G401 (cell line): ENCODE data around the gene IFNA7. TPM values are rescaled to one million over a fixed set of nuclear protein-coding genes. Genes with fewer than 3 reads are reported as not detected.
"Not testable (repeated sequence)": the region's sequence is repeated elsewhere in the genome, so short reads cannot be mapped to it uniquely, and the experiment has no call there.

Source experiments
- DNase-seq: peaks from one replicate; pipeline ENCODE4 v3.0.0-alpha.2; 2015; ENCODE audit warnings: low spot score
- in situ Hi-C: cut with HindIII; loops from 2 replicates; pipeline ENCODE4 v1.10.0; 2016; ENCODE audit warnings: low sequenced_read_pairs, mixed read lengths
- total RNA-seq: library from RNA; depleted of rRNA; stranded (reverse); fragments of >200 nt; shearing (Covaris generic); gene quantifications from 2 replicates; pipeline ENCODE4 v1.2.3, GENCODE V29; 2014; rRNA removed

Gene IFNA7
- total RNA-seq, 1 experiment from 2014 or later = not detected

DNA sequence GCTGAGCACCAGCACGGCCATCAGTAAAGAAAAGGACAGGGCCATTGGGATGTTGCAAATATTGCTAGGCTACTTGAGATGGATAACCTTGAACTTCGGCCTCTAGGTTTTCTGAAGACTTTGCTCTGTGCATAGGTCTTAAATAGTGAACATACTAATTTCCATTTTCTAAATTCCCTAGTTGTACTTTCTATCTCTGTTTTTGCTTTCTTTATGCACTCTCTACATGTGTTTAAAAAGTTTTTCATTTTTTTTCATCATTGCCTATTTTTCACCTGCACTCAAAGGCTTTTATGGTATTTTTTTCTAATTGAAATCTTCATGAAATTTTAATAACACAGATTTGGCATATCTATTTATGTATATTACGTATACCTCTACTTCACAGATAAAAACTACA is 14.5 kb downstream of the IFNA7 start, which contains the start of gene IFNA4:
TSS of gene IFNA4 (minus strand) at position 101 of the 400 bp plus-strand sequence. CDS start at position 45, 56 bp downstream.
- in situ Hi-C loops = not testable (repeated sequence)

GRCh38 chr9:21182810-21183736 is 18.9 kb downstream of the IFNA7 start:
- in situ Hi-C loops, DNase-seq: not testable (repeated sequence)

More for the DNA sequence above, 14.5 kb downstream of the IFNA7 start, which contains the start of gene IFNA4:
- DNase-seq = not testable (repeated sequence)

DNA sequence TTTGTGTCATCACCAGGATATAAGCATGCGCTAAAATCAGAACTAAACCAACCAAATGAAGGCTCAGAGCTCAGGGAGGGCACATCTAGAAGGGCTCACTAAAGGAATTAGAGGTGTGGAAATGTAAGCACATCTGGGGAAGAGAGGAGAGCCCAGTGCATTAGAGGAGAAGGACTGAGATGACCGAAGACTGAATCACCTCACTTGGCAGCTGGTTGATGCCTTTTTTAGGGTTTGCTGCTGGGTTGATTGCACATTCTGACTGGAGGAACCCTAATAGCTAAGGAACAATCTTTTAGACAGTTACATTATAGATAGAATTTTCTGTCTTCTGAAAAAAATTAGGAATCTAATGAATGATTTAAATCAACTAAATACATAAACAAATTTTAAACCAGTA is 27.3 kb downstream of the IFNA7 start:
- in situ Hi-C loops = no loop called here

GRCh38 chr9:21172156-21172555 is 29.8 kb downstream of the IFNA7 start:
- in situ Hi-C loops = no loop called here
- DNase-seq = no peak

More for the DNA sequence above, 27.3 kb downstream of the IFNA7 start:
- DNase-seq = no peak

GRCh38 chr9:21171351-21171750 is 30.7 kb downstream of the IFNA7 start:
- DNase-seq = no peak
- in situ Hi-C loops = no loop called here

DNA sequence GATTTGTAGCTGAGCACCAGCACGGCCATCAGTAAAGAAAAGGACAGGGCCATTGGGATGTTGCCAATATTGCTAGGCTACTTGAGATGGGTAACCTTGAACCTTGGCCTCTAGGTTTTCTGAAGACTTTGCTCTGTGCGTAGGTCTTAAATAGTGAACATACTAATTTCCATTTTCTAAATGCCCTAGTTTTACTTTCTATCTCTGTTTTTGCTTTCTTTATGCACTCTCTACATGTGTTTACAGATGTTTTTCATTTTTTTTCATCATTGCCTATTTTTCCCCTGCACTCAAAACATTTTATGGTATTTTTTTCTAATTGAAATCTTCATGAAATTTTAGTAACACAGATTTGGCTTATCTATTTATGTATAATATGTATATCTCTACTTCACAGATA is 35.4 kb downstream of the IFNA7 start, which contains the start of gene IFNA21:
TSS of gene IFNA21 (minus strand) at position 101 of the 400 bp plus-strand sequence. CDS start at position 53, 48 bp downstream.
- in situ Hi-C loops, DNase-seq: not testable (repeated sequence)

DNA sequence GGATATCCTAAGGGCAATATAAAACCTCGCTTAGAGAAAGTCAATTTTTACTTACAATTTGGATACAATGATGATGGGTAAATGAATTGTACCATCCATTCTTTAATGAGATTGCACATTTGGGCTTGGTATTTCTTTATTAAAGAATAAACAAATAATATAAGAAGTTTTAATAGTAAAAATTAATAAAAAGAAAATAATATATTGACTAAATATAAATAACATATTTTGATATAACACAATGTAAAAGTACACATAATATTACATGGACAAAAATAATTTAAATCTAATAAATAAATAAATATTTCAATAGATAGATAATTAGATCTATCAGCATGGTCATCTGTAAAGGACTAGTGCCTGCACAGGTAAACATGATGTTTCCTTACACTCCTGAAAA is 36.5 kb downstream of the IFNA7 start:
- no peak for DNase-seq
- in situ Hi-C loops = no loop called here

DNA sequence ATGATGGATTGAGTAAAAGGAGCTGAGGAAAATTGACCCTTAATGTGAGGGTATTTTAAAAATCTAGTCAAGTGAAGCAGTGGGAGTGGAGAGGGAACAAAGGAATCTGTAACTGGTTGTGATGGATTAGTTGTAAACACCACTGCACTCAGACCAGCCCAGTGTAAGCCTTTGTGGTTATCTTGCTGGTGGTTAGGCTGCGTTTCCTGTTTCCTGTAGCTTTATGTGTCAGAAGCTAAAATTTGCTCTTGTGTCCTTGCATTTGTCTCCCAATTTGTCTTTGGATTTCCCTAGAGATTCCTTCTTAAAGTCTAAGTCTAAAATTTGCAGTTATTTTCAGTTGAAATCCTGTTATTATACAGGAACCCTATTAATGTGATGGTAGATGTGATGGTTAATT is 41.8 kb downstream of the IFNA7 start:
- no peak for DNase-seq
- in situ Hi-C loops = no loop called here

DNA sequence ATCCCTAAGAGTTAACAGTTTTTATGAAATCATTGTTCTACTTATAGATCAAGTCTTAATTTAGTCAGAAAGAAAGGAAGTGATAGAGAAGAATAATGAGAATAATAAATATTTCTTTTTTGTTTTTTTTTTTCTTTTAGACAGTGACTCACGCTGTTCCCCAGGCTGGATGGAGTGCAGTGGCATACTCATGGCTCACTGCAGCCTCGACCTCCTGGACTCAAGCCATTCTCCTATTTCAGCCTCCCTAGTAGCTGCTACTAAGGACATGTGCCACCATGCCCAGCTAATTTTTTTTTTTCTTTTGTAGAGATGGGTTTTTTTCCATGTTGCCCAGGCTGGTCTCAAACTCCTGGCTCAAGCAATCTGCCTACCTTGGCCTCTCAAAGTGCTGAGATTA is 46.5 kb downstream of the IFNA7 start:
- no peak for DNase-seq
- in situ Hi-C loops = no loop called here

GRCh38 chr9:21154018-21154608 is 47.9 kb downstream of the IFNA7 start:
- DNase-seq = peak; percentile 23
- in situ Hi-C loops = no loop called here

GRCh38 chr9:21153336-21154017 is 48.5 kb downstream of the IFNA7 start:
- in situ Hi-C loops = no loop called here
- DNase-seq = no peak

Other genes with a start within 250 kb of the IFNA7 start
- gene HACD4, start 170.6 kb downstream of the IFNA7 start, total RNA-seq = not detected in 2 replicates
- gene IFNB1, start 124.3 kb downstream of the IFNA7 start, total RNA-seq = not detected in 2 replicates
- not detected in 2 replicates for gene IFNW1, start 60.4 kb downstream of the IFNA7 start, total RNA-seq
- gene IFNA21, start 35.5 kb downstream of the IFNA7 start, total RNA-seq = not detected in 2 replicates
- not detected in 2 replicates for gene IFNA4, start 14.6 kb downstream of the IFNA7 start, total RNA-seq
- not detected in 2 replicates for gene IFNA10, start 4.9 kb upstream of the IFNA7 start, total RNA-seq
- not detected in 2 replicates for gene IFNA16, start 15.1 kb upstream of the IFNA7 start, total RNA-seq
- gene IFNA17, start 26.0 kb upstream of the IFNA7 start, total RNA-seq = not detected in 2 replicates
- gene IFNA14, start 37.8 kb upstream of the IFNA7 start, total RNA-seq = not detected in 2 replicates
- gene IFNA5, start 103.1 kb upstream of the IFNA7 start, total RNA-seq = not detected in 2 replicates
- gene KLHL9, start 133.2 kb upstream of the IFNA7 start, total RNA-seq = 5.0 and 6.7 TPM in 2 replicates
- not detected in 2 replicates for gene IFNA6, start 148.7 kb upstream of the IFNA7 start, total RNA-seq
- not detected in 2 replicates for gene IFNA13, start 165.9 kb upstream of the IFNA7 start, total RNA-seq
- gene IFNA2, start 183.2 kb upstream of the IFNA7 start, total RNA-seq = not detected in 2 replicates
- gene IFNA8, start 206.9 kb upstream of the IFNA7 start, total RNA-seq = not detected in 2 replicates
- not detected in 2 replicates for gene IFNA1, start 238.2 kb upstream of the IFNA7 start, total RNA-seq